WTC11 (cell line): ENCODE data around the gene CLDN9. TPM values are rescaled to one million over a fixed set of nuclear protein-coding genes. Genes with fewer than 3 reads are reported as not detected.

Experiments used
- ATAC-seq: fragments of 200-7000 bp; cut with Tn5 transposase; 2 replicates; pipeline ENCODE4 v1.10.0; 2021; ENCODE audit warnings: mild to moderate bottlenecking, moderate library complexity
- CTCF ChIA-PET: fragments of 300-600 bp; sonication (Branson Sonifier 250); formaldehyde crosslinking; loops from one replicate; lab custom pipeline; 2021; ENCODE audit warnings: antibody characterized with exemption; lab: Charles Lee
- POLR2A ChIA-PET: fragments of 350-600 bp; sonication (Branson Sonifier 250); formaldehyde crosslinking; loops from one replicate; lab custom pipeline; 2021; ENCODE audit warnings: antibody characterized with exemption; lab: Charles Lee
- DNase-seq: peaks from one replicate; pipeline ENCODE4 v3.0.0; 2021; ENCODE audit warnings: low spot score
- H3K27ac Mint-ChIP-seq: 2 replicates; pipeline ENCODE4 v1.8.0; 2021; ENCODE audit warnings: mixed read lengths
- H3K27me3 Mint-ChIP-seq: 2 replicates; pipeline ENCODE4 v1.8.0; 2021; ENCODE audit warnings: low read depth, mild to moderate bottlenecking, moderate library complexity, mixed read lengths
- H3K36me3 Mint-ChIP-seq: 2 replicates; pipeline ENCODE4 v1.8.0; 2021; ENCODE audit warnings: mixed read lengths
- H3K4me1 Mint-ChIP-seq: 2 replicates; pipeline ENCODE4 v1.8.0; 2022; ENCODE audit warnings: mixed read lengths
- H3K4me3 Mint-ChIP-seq: 2 replicates; pipeline ENCODE4 v1.8.0; 2021; ENCODE audit warnings: mild to moderate bottlenecking, moderate library complexity, mixed read lengths
- H3K9me3 Mint-ChIP-seq: 2 replicates; pipeline ENCODE4 v1.8.0; 2021; ENCODE audit warnings: mixed read lengths
- ATF1 ChIP-seq: sonication (generic); formaldehyde crosslinking; IDR thresholded peaks from 2 replicates; pipeline ENCODE4 v1.8.1; 2023; ENCODE audit warnings: mild to moderate bottlenecking, moderate library complexity, missing genetic modification reagents
- ATF2 ChIP-seq: sonication (generic); formaldehyde crosslinking; IDR thresholded peaks from 2 replicates; pipeline ENCODE4 v1.8.1; 2022; ENCODE audit warnings: low read depth, missing genetic modification reagents, borderline replicate concordance
- ATF6 ChIP-seq: sonication (generic); formaldehyde crosslinking; IDR thresholded peaks from 2 replicates; pipeline ENCODE4 v1.8.1; 2023; ENCODE audit warnings: mild to moderate bottlenecking, missing genetic modification reagents
- CDX4 ChIP-seq: fragments of 250-450 bp; sonication (Bioruptor Pico); IDR thresholded peaks from 2 replicates; pipeline ENCODE4 v1.9.0; 2021; ENCODE audit warnings: moderate library complexity, mild to moderate bottlenecking, inconsistent platforms, borderline replicate concordance
- ERG ChIP-seq: fragments of 250-450 bp; sonication (Bioruptor Pico); IDR thresholded peaks from 2 replicates; pipeline ENCODE4 v1.8.0; 2021; ENCODE audit warnings: mild to moderate bottlenecking
- ESRRA ChIP-seq: sonication (generic); formaldehyde crosslinking; IDR thresholded peaks from 2 replicates; pipeline ENCODE4 v1.8.1; 2022; ENCODE audit warnings: mild to moderate bottlenecking, missing genetic modification reagents, borderline replicate concordance
- FOXK1 ChIP-seq: sonication (generic); formaldehyde crosslinking; IDR thresholded peaks from 2 replicates; pipeline ENCODE4 v1.8.0; 2022; ENCODE audit warnings: mild to moderate bottlenecking, moderate library complexity, missing genetic modification reagents
- GABPB1 ChIP-seq: sonication (generic); formaldehyde crosslinking; IDR thresholded peaks from 2 replicates; pipeline ENCODE4 v1.8.1; 2023; ENCODE audit warnings: mild to moderate bottlenecking, missing genetic modification reagents
- PRDM15 ChIP-seq: sonication (generic); formaldehyde crosslinking; IDR thresholded peaks from 2 replicates; pipeline ENCODE4 v1.8.0; 2022; ENCODE audit warnings: missing genetic modification reagents
- SMAD4 ChIP-seq: sonication (generic); formaldehyde crosslinking; IDR thresholded peaks from 2 replicates; pipeline ENCODE4 v1.8.0; 2022; ENCODE audit warnings: mild to moderate bottlenecking, missing genetic modification reagents
- TCF7 ChIP-seq: sonication (generic); formaldehyde crosslinking; IDR thresholded peaks from 2 replicates; pipeline ENCODE4 v1.8.0; 2022; ENCODE audit warnings: mild to moderate bottlenecking, low read depth, missing genetic modification reagents, moderate library complexity
- TP53 ChIP-seq: sonication (generic); formaldehyde crosslinking; IDR thresholded peaks from 2 replicates; pipeline ENCODE4 v1.8.1; 2023; ENCODE audit warnings: mild to moderate bottlenecking, missing genetic modification reagents
- USF1 ChIP-seq: sonication (generic); formaldehyde crosslinking; IDR thresholded peaks from 2 replicates; pipeline ENCODE4 v1.8.0; 2022; ENCODE audit warnings: mild to moderate bottlenecking, missing genetic modification reagents
- USF2 ChIP-seq: sonication (generic); formaldehyde crosslinking; IDR thresholded peaks from 2 replicates; pipeline ENCODE4 v1.8.1; 2023; ENCODE audit warnings: mild to moderate bottlenecking, missing genetic modification reagents, moderate library complexity
- ZBTB43 ChIP-seq: sonication (generic); formaldehyde crosslinking; IDR thresholded peaks from 2 replicates; pipeline ENCODE4 v1.8.1; 2023; ENCODE audit warnings: mild to moderate bottlenecking, missing genetic modification reagents
- ZNF219 ChIP-seq: sonication (generic); formaldehyde crosslinking; IDR thresholded peaks from 2 replicates; pipeline ENCODE4 v1.8.0; 2023; ENCODE audit warnings: missing genetic modification reagents, mild to moderate bottlenecking, borderline replicate concordance
- ZNF532 ChIP-seq: fragments of 250-450 bp; sonication (Bioruptor Pico); IDR thresholded peaks from 2 replicates; pipeline ENCODE4 v1.9.0; 2021; ENCODE audit warnings: mild to moderate bottlenecking, borderline replicate concordance
- total RNA-seq: library from RNA; stranded (reverse); gene quantifications from 3 replicates; pipeline ENCODE4 v1.2.3, GENCODE V29; 2021

CLDN9 gene
- total RNA-seq, 1 experiment from 2014 or later, result 0.92 TPM

- DNase-seq, result no peak
- ChIA-PET CTCF (interaction anchor here (0.9 to 2.0 kb wide), 5 partner anchors 15 to 74 kb away, joined by 3 to 8 read pairs (median 3); no protein-coding TSS in a partner anchor), POLR2A (no interaction called here)
- Mint-ChIP-seq H3K4me3 (no peak overlapping the region), H3K4me1 (peaks cover 39% of the 10 kb centered on the region), H3K36me3 (no peaks in the 10 kb centered on the region), H3K9me3 (no peaks in the 10 kb centered on the region), H3K27me3 (peaks cover 6% of the 10 kb centered on the region; the same call in 1 of the 2 replicates), H3K27ac (no peak overlapping the region)
- no peak for ATAC-seq
- TF ChIP-seq USF1 (CRISPR knock-in tag), result no peak
- no peak for TF ChIP-seq ESRRA (CRISPR knock-in tag)
- TF ChIP-seq USF2 (CRISPR knock-in tag), result no peak
- TF ChIP-seq ERG (CRISPR knock-in tag), result no peak
- TF ChIP-seq SMAD4 (CRISPR knock-in tag), result no peak
- no peak for TF ChIP-seq ATF6 (CRISPR knock-in tag)
- no peak for TF ChIP-seq ATF1 (CRISPR knock-in tag)
These were observed 27.3 kb upstream of the CLDN9 start for GRCh38 chr16:2985462-2985861.

- ChIA-PET CTCF (interaction anchor here (0.9 to 2.0 kb wide), 4 partner anchors 14 to 73 kb away, joined by 3 to 8 read pairs (median 3); no protein-coding TSS in a partner anchor), POLR2A (no interaction called here)
- no peak overlapping the region for H3K27ac Mint-ChIP-seq
- H3K36me3 Mint-ChIP-seq, result no peaks in the 10 kb centered on the region
- DNase-seq, result no peak
- ATAC-seq, result no peak
- peaks cover 6% of the 10 kb centered on the region; the same call in 1 of the 2 replicates for H3K27me3 Mint-ChIP-seq
- H3K9me3 Mint-ChIP-seq, result no peaks in the 10 kb centered on the region
- H3K4me3 Mint-ChIP-seq, result no peak overlapping the region
- peaks cover 41% of the 10 kb centered on the region for H3K4me1 Mint-ChIP-seq
- TF ChIP-seq CDX4 (CRISPR knock-in tag) (no peak), ATF2 (CRISPR knock-in tag) (no peak), ZNF219 (no peak), TCF7 (CRISPR knock-in tag) (no peak), PRDM15 (CRISPR knock-in tag) (no peak), TP53 (CRISPR knock-in tag) (no peak), GABPB1 (CRISPR knock-in tag) (no peak), ZNF532 (CRISPR knock-in tag) (no peak), FOXK1 (CRISPR knock-in tag) (no peak), ZBTB43 (no peak)
These were observed 26.8 kb upstream of the CLDN9 start for GRCh38 chr16:2985893-2986355.
